HG03432 (cell line): ENCODE measurements around the gene NACC2.

Source experiments
- ATAC-seq: cut with Tn5 transposase; IDR thresholded peaks from one replicate; pipeline ENCODE4 v1.9.1; 2021; ENCODE audit warnings: mild to moderate bottlenecking, moderate library complexity; ENCODE audit not compliant: unreplicated experiment

Gene NACC2

DNA sequence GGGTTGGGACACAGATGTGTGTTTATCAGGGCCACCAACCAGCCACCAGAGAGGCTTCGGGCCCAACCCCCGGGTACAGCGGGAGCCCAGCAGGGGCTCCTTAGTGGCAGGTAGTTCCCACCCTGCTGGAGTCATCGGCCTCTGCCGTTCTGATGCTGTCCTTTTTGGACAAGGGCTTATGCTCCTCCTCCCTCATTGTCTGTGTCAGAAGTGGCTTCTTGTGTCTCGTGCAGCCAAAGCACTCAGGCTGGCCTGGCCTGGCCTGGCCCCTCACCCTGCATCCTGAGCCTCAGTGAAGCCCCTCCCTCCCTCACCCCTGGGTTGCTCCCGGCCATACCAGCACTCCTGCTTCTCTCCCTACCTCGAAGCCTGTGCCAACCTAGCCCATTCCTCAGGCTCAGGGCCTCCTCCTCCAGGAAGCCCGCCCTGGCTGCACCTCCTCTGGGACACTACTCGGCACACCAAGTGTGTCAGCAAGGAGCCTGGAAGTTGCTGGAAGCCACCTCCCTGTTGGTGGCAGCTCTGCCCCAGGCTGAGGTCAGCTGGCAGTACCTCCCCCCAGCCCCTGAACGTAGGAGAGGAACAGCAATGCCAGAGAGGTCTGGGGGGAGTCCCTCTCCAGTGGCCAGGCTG is 129.8 kb downstream of the NACC2 start:
- ATAC-seq, result no peak

DNA sequence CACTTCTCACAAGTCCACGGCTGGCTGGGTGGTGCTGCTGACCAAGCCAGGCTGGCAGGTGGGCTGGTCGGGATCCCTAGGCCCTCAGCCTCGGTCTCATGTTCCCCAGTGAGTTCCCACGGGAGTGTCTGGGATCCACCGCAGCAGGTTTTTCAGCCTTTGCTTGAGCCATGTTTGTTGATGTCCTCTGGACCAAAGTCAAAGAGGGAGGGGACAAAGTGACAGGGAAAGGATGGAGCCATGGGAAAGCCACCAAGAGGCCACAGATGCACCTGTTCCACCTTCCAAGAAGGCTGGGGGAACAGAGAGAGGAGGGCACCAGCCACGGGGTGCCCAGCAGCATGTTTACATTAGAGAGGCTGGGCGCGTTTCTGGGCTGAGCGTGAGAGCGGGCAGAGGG is 131.2 kb downstream of the NACC2 start:
- ATAC-seq, result no peak

DNA sequence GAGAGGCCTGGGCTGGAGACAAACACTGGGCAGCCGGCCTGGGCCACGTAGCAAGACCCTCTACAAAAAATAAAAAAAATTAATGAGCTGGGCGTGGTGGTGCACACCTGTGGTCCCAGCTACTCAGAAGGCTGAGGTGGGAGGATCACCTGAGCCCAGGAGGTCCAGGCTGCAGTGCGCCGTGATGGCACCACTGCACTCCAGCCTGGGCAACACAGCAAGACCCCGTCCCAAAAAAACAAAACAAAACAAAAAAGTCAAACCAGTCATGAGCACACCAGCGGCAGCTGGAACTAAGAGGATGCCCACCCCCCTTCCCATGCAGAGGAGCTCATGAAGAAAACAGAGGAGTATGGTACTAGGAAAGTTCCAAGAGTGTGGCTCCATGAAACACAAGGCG is 131.8 kb downstream of the NACC2 start:
- ATAC-seq, result no peak

DNA sequence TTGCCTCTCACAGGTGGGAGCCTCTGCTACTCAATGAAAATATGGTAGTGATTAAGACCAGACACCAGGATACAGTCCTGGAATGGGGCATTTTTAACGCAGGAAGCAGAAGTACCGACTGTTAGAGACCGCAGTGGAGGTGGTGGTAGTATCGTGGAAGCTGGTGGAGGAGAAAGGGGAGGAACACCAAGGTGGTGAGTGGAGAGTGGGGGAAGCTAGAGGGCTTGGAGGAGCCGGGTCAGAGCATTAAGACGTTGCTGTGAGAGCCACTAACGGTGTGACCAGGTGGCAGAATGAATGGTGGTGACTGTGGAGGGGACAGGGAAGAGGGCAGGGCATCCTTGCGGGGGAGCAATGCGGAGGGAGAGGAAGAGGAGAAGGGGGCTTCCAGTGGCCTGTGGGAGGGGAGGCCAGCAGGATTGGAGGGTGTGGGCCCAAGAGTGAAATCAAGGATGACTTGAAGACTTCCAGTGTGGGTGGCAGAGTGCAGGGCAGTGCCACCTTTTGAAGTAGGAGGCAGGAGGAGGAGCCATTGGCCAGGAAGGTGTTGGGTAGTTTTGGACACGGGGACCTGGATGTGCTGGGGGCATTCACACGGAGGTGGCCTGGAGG is 132.3 kb downstream of the NACC2 start:
- no peak for ATAC-seq

DNA sequence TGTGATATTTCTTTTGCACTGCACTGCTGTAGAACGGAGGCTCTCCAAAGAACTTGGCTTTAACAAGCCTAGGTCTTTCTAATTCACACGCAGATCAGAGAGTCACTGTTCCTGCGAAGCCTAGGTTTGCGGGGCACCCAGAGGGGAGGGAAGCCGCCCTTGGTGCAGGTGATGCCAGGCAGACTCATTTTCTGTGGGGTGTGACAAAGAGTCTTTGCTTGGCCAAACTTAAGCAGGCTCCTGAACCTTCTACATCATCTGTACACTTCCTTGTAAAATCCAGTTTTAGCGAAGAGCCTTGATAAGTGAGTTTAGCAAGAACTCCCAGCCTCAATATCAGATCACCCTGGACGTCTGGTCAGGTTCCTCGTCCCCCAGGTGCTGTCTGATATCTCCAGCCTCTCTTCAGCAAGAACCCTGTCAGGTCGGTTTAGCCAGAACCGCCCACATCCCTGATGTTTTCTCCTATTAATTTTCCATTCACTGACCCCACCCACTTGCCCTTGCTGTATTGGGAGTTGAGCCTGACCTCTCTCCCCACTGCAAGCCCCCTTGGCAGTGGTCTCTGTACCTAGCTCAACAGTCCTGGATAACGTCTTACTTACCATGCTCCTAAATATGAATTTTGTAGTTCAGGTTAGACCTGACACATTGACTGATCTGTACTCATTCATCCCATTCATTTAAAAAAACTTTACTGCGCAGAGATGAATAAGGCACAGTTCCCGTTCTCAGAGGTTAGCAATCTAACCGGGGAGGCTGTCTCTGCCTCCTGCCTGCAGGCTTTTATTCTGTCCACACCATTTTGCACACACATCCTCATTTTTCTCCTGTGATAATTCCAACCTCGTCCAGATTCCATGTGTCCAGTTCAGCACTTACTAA is 133.0 kb downstream of the NACC2 start:
- ATAC-seq, result no peak

DNA sequence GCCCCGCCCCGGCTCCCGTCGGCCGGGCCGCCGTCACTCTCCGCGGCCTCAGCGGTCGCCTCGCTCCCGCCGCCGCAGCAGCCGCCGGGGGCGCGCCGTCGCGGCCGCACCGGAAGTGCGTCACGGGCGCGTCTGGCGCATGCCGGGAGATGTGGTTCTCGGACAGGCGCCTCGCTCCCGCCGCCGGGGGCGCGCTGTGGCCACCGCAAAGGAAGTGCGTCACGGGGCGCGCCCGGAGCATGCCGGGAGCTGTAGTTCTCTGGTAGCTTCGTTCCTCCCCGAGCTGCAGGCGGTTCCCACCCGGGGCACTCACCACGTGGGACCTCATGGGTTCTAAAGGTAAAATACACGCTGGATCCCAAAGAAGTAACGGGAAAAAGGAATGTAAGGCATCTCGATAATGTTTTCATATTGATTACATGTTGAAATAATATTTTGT is 133.8 kb downstream of the NACC2 start, which contains the start of gene UBAC1:
Gene UBAC1 (minus strand): TSS at position 97 of the 439 bp plus-strand sequence. CDS start 211 bp downstream, outside the sequence.
- peak; percentile 92 for ATAC-seq

DNA sequence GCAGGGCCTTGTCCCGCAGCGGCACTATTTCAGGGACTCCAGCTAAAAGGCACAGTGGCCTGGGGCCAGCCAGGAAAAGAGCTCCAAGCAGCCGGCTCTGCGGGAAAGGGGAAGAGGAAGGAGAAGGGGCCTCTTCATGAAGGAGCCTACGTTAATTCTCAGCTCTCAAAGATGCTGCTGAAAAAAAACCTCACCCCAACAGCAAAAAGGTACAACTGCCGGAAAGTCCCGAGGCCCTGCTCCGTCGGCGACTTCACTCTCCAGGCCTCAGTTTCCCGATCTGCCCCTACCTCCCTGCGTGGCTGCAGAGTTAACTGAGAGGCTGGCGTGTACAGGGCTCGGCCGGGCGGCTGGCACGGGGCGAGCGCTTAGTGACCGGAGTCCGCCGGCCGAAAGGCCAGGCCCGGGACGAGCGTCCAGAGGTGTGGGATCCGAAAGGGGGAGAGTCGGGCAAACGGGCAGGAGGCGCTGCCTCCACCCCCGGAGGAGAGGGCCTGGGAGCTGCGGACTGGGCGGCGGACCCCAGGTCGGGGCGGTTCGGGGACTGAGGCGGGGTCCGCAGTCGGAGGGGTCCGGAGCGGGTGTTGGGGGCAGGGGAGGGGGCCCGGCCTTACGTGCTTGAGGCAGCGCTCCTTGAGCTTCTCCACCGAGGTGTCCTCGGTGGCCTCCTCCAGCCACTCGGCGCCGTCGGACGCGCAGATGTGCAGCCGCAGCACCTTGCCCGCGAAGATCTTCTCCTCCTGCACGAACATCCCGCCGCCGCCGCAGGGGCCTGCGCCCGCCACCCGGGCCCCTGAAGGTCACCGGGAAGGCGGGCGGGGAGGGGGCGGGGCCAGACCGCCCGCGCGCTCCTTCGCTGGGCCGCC is 134.4 kb downstream of the NACC2 start:
- ATAC-seq, result peak; percentile 22

DNA sequence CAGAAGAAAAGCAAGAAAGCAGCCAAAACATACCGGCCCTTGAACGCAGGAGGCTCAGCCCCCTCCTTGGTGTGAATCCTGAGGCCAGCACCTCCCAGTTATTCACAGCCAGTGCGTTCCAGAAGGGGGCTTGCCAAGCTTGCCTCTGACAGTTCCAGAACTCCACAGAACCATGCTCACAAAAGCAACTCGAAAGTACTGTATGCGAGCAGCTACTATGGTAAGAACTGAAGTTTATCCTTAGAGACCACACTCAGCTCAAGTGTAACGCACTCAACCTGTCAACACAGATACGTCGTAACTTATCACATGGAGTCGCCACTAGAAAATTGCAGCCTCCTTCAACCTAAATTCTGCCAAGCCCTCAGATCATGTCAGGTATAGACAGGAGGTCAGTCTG is 135.3 kb downstream of the NACC2 start:
- ATAC-seq, result no peak

DNA sequence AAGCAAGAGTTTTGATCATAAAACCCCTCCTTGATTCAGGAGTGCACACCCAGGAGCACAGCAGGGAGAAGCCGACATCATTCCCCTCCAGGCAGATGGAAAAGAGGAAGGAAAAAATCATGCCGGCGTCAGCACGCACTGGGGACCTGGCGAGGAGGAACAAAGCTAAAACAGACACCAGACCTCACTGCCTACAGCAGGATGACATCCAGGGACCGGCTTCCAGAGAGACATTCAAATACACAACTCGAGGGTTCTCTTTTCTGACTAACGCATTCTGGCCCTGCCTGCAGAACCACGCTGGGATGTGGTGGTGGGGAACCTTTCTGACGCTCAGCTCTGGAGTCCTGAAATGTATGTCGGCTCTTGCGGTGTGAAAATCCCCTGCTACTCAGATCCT is 136.6 kb downstream of the NACC2 start:
- no peak for ATAC-seq

DNA sequence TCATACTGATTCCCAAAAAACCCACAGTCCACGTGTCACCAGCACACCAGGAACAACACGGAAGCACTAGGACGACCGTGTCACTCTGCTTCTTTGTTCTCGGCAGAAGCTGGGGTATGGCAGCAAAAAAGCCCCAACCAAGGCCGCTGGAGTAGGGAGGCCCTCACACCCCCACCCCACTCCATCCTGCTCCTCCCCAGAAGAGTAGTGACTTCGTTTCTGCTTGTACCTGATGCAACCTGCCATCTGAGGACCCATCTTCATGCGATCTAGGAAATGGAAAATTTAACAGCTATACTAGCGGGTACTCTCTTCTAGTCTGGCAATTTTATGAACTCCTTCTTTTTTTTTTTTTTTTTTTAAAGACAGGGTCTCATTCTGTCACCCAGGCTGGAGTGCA is 137.7 kb downstream of the NACC2 start:
- no peak for ATAC-seq

DNA sequence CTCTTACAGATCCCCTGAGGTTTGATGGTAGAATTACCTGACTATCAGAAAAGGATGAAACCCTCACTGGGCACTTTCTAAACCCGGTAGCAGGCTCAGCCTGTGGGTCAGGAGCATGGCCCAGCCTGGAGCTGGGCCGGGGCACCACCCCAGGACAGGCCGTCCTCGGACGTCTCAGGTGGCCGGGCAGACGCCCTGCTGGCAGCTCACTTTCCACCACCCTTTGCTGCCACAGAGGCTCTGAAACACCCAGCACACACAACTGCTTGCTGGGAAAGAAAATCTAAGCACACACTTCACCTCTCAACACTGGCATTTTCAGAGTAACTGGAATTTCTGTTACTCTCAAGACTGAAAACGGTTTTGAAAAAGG is 138.3 kb downstream of the NACC2 start:
- no peak for ATAC-seq
